ENCODE data around the gene ZNF502.

ZNF502 gene

GRCh38 chr3:44771424-44772098 is 59.1 kb downstream of the ZNF502 start:
- no peak for DNase-seq

GRCh38 chr3:44772099-44772442 is 59.6 kb downstream of the ZNF502 start:
- no peak for DNase-seq
